ENCODE data around the gene ITGB7. TPM values are rescaled to one million over a fixed set of nuclear protein-coding genes. Genes with fewer than 3 reads are reported as not detected.
A peak's percentile ranks its signal among the peaks of the same experiment; 100 is the strongest.

The ITGB7 gene
- total and polyA plus RNA-seq, 10 of the 15 experiments (the other 5 are each of a cell fraction or from before 2014, with no cell fraction given), result 54.5 to 487 (median 252) TPM

DNA sequence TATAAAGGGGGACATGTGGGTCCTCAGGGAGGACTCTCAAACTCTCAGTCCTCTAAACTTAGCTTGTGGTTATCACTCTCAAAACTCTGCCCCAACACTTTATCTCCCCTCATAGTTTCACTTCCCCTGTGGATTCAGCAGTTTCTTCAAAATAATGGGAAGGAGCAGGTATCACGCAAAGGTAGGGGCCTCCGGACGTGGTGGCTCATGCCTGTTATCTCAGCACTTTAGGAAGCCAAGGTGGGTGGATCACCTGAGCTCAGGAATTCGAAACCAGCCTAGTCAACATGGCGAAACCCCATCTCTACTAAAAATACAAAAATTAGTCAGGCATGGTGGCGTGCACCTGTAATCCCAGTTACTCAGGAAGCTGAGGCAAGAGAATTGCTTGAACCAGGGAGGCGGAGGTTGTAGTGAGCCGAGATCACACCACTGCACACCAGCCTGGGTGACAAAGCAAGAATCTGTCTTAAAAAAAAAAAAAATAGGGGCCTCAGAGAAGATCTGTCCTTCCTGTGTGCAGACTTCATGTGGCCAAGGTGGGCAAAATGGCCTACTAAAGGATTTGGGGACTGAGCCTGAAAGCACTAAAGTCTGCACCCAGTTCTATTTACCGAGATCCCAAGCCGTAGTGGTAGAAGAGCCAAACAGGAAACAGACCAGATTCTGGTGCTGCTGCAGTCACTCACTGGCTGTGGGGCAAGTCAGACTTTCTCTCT, 6.4 kb downstream of the ITGB7 start (continued):
- TF ChIP-seq, protein P1, sequence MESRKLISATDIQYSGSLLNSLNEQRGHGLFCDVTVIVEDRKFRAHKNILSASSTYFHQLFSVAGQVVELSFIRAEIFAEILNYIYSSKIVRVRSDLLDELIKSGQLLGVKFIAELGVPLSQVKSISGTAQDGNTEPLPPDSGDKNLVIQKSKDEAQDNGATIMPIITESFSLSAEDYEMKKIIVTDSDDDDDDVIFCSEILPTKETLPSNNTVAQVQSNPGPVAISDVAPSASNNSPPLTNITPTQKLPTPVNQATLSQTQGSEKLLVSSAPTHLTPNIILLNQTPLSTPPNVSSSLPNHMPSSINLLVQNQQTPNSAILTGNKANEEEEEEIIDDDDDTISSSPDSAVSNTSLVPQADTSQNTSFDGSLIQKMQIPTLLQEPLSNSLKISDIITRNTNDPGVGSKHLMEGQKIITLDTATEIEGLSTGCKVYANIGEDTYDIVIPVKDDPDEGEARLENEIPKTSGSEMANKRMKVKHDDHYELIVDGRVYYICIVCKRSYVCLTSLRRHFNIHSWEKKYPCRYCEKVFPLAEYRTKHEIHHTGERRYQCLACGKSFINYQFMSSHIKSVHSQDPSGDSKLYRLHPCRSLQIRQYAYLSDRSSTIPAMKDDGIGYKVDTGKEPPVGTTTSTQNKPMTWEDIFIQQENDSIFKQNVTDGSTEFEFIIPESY (IDR thresholded peaks at IDR 0.05), result no peak
- TF ChIP-seq ZNF207 (IDR thresholded peaks at IDR 0.05; ENCODE audit: borderline replicate concordance) (no peak), GABPA (IDR thresholded peaks at IDR 0.05; ENCODE audit: low read depth) (0 out of 2 replicates have a peak, but pooled peaks have one; percentile 12), KAT2A (conservative IDR thresholded peaks at IDR 0.05; ENCODE audit: control insufficient read depth, low read depth, low read length) (no peak), RUNX3 (IDR thresholded peaks at IDR 0.05; ENCODE audit: low read length) (peak; percentile 97), ELK1 (IDR thresholded peaks at IDR 0.05; ENCODE audit: low read depth, low read length) (no peak), TCF12 (IDR thresholded peaks at IDR 0.05; ENCODE audit: low read depth, low read length) (0 out of 2 replicates have a peak, but pooled peaks have one; percentile 4), MYC (IDR thresholded peaks at IDR 0.05; ENCODE audit: insufficient read depth, insufficient read length, insufficient replicate concordance, low read length, severe bottlenecking) (no peak), SP1 (IDR thresholded peaks at IDR 0.05; ENCODE audit: low read depth, low read length) (no peak), SUZ12 (IDR thresholded peaks at IDR 0.05; ENCODE audit: unreplicated experiment) (no peak), RFX5 (IDR thresholded peaks at IDR 0.05; ENCODE audit: low read depth, low read length) (no peak), KLF5 (IDR thresholded peaks at IDR 0.05; ENCODE audit: partially characterized antibody) (no peak), CHD1 (IDR thresholded peaks at IDR 0.05; ENCODE audit: low read depth, low read length) (no peak), IKZF1 (conservative IDR thresholded peaks at IDR 0.05) (peak; percentile 100), POLR2A (IDR thresholded peaks at IDR 0.05; ENCODE audit: low read depth, low read length) (no peak), SIX5 (IDR thresholded peaks at IDR 0.05; ENCODE audit: low read depth, low read length, severe bottlenecking) (no peak), MYB (IDR thresholded peaks at IDR 0.05; ENCODE audit: borderline replicate concordance, low read depth, low read length) (no peak), ATF7 (IDR thresholded peaks at IDR 0.05; ENCODE audit: low read depth) (peak; percentile 66; the same call in 1 of the 2 replicates), NR2C1 (IDR thresholded peaks at IDR 0.05) (no peak), TAF1 (IDR thresholded peaks at IDR 0.05; ENCODE audit: borderline replicate concordance, low read depth, low read length) (no peak), JUNB (IDR thresholded peaks at IDR 0.05) (peak; percentile 24; the same call in 1 of the 2 replicates), MXI1 (IDR thresholded peaks at IDR 0.05; ENCODE audit: low read depth, low read length) (no peak), SIN3A (IDR thresholded peaks at IDR 0.05; ENCODE audit: low read depth, low read length) (no peak), HSF1 (IDR thresholded peaks at IDR 0.05; ENCODE audit: low read depth, low read length) (no peak)
- TF ChIP-seq, protein P2, sequence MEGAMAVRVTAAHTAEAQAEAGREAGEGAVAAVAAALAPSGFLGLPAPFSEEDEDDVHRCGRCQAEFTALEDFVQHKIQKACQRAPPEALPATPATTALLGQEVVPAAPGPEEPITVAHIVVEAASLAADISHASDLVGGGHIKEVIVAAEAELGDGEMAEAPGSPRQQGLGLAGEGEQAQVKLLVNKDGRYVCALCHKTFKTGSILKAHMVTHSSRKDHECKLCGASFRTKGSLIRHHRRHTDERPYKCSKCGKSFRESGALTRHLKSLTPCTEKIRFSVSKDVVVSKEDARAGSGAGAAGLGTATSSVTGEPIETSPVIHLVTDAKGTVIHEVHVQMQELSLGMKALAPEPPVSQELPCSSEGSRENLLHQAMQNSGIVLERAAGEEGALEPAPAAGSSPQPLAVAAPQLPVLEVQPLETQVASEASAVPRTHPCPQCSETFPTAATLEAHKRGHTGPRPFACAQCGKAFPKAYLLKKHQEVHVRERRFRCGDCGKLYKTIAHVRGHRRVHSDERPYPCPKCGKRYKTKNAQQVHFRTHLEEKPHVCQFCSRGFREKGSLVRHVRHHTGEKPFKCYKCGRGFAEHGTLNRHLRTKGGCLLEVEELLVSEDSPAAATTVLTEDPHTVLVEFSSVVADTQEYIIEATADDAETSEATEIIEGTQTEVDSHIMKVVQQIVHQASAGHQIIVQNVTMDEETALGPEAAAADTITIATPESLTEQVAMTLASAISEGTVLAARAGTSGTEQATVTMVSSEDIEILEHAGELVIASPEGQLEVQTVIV (IDR thresholded peaks at IDR 0.05; ENCODE audit: borderline replicate concordance, partially characterized antibody), result no peak

Measured in GM12878 (cell line).